ENCODE data around the gene SLC17A8.

- TF ChIP-seq CTCF (IDR thresholded peaks at IDR 0.05) = no peak
- TF ChIP-seq ZFX (IDR thresholded peaks at IDR 0.05; ENCODE audit: borderline replicate concordance) = no peak
Measured at GRCh38 chr12:100368066-100368465, 11.2 kb downstream of the SLC17A8 start.
